Sigmoid colon (tissue), 7 donors: ENCODE measurements around the gene C19orf38. TPM values are rescaled to one million over a fixed set of nuclear protein-coding genes. Genes with fewer than 3 reads are reported as not detected.

Experiments
- DNase-seq: peaks from one replicate; pipeline ENCODE4 v3.0.0-alpha.2; 2019
- H3K27ac ChIP-seq, 4 donors: fragments of 200-600 bp; sonication (generic); one replicate each; pipeline ENCODE4 v1.5.1; 2016 to 2019; ENCODE audit warnings: mild to moderate bottlenecking in 1 of 4
- H3K27me3 ChIP-seq, 3 donors: fragments of 200-600 bp; sonication (generic); one replicate each; pipeline ENCODE4 v1.5.1; 2019; ENCODE audit warnings: mild to moderate bottlenecking in 1 of 3
- H3K36me3 ChIP-seq, 4 donors: fragments of 200-600 bp; sonication (generic); one replicate each; pipeline ENCODE4 v1.5.1; 2016 to 2019
- H3K4me1 ChIP-seq, 4 donors: fragments of 200-600 bp; sonication (generic); one replicate each; pipeline ENCODE4 v1.5.1; 2017 to 2019
- H3K4me3 ChIP-seq, 4 donors: fragments of 200-600 bp; sonication (generic); one replicate each; pipeline ENCODE4 v1.5.1; 2017 to 2019; ENCODE audit warnings: mild to moderate bottlenecking in 2 of 4, moderate library complexity in 1 of 4
- H3K9me3 ChIP-seq, 4 donors: fragments of 200-600 bp in 3 of 4; sonication (generic) in 3 of 4; one replicate each; pipeline versions ENCODE4 v1.5.1 to v1.6.1; 2013 to 2019
- EP300 ChIP-seq, 4 donors: sonication (generic); formaldehyde crosslinking; IDR thresholded peaks; one replicate each; pipeline ENCODE4 v1.6.1; 2017; ENCODE audit warnings: antibody characterized with exemption in 4 of 4
- POLR2A ChIP-seq, 2 donors: fragments of 450-650 bp; IDR thresholded peaks; one replicate each; pipeline ENCODE4 v1.6.1; 2016; ENCODE audit warnings: antibody characterized with exemption in 2 of 2, mild to moderate bottlenecking in 2 of 2, moderate library complexity in 2 of 2
- POLR2AphosphoS5 ChIP-seq, 4 donors: sonication (generic); formaldehyde crosslinking; IDR thresholded peaks; one replicate each; pipeline ENCODE4 v1.6.1; 2017; ENCODE audit warnings: antibody characterized with exemption in 4 of 4
- WGBS, 2 donors: extraction: QIAGEN DNeasy Blood & Tissue Kit; methylation state at CpG; one replicate each; pipeline ENCODE4 v1.1.7; 2013; 5-methylcytosine and 5-hydroxymethylcytosine counted together
- intact Hi-C: fragments of 100-400 bp; cut with DNase I; formaldehyde crosslinking; loops from one replicate; pipeline ENCODE4 v1.15.1; 2023
- polyA plus RNA-seq, 3 donors: library from polyadenylated mRNA; stranded (reverse); fragments of 200-250 nt; gene quantifications; one replicate each; pipeline ENCODE4 v1.2.3, GENCODE V29; 2013
- small RNA-seq, 3 donors: library from RNA; depleted of rRNA; stranded (forward); fragments of <200 nt; gene quantifications; one replicate each; pipeline ENCODE3, GENCODE V24; 2016
- total RNA-seq, 4 donors: library from RNA; depleted of rRNA; stranded (reverse); fragments of >200 nt; gene quantifications; one replicate each; pipeline ENCODE4 v1.1.0, GENCODE V29; 2016
- TF ChIP-seq, protein P1 (sequence below), 4 experiments: fragments of 450-650 bp in 3 of 4; fragments of 200-600 bp in 1 of 4; IDR thresholded peaks; one replicate each; pipeline ENCODE4 v1.5.1; 2016 to 2019; ENCODE audit warnings: antibody characterized with exemption in 4 of 4, mild to moderate bottlenecking in 3 of 4, moderate library complexity in 2 of 4
- donor health status: healthy with polysubstance abuse.
- donor health status: Bipolar disorder and iron deficiency.
- donor health status: healthy.

C19orf38 gene
- total and polyA plus RNA-seq, 7 donors: 0.92 to 3.3 (median 1.6) TPM; not detected in 1

DNA sequence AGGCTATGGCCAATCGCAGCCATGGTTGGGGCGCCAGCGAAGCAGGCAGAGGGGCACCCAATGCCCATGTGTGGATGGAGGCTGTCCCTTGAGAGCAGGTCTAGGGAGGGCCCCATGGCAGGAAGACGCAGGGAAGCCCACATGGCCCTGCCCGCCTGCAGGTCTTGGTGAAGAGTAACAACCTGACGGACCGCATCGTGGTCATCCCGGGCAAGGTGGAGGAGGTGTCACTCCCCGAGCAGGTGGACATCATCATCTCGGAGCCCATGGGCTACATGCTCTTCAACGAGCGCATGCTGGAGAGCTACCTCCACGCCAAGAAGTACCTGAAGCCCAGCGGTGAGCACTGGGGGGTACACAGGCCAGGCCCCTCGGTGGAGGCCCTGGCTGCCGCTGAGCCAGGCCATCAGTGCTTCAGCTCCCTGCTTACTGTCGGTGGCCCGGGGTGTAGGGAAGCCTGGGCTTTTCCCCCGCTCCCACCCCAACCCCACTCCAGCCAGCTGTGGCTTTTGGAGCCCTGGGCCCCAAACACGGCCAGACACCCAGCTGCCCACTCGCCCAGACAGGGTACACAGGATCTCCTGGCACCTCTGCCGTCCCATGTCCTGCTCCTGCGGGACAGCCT is 65.6 kb downstream of the C19orf38 start:
- intact Hi-C loops: no loop called here

DNA sequence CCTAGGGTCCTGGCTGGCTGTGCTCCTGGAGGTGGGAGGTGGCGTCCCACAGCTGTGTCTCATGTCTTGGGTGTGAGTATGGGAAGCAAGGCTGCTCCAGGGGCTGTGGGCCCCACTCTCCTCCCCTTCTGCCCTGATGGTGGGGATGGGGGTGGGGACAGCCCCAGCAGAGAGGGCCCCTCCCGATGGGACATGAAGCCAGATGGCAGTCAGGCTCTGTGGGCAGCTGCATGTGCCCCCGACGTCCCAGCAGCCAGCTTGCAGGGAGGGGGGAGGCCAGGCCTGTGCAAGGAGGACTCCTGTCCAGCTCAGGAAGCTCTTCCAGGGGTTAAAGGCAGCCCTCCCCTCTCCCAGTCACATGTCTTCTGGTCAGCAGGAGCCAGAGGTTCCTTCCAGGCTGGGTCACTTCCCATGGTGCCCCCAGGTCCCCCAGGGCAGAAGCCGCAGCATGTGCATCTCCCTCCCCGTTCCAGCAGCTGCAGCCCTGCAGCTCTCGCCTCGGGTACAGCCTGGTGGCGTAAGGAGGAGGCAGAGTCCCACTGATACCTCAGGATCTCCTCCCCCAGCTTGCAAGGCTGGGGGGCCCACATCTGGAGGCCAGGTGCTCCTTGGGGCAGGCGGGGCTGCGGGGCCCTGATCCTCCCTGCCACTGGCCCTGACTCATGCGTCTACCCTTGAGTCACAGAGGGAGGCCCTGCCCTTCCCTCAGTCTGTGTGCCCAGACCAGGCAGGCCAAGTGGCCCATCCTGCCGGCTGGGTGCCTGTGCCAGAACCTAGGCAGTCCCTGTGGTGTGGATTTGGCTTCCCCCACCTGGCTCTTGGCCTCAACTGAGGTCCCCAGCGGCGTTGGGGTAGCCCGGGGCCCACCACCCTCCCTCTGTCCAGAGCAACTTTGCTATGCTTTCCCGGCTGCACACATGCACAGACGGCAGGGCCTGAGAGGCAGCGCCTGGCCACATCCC is 67.2 kb downstream of the C19orf38 start:
- TF ChIP-seq, protein P1, sequence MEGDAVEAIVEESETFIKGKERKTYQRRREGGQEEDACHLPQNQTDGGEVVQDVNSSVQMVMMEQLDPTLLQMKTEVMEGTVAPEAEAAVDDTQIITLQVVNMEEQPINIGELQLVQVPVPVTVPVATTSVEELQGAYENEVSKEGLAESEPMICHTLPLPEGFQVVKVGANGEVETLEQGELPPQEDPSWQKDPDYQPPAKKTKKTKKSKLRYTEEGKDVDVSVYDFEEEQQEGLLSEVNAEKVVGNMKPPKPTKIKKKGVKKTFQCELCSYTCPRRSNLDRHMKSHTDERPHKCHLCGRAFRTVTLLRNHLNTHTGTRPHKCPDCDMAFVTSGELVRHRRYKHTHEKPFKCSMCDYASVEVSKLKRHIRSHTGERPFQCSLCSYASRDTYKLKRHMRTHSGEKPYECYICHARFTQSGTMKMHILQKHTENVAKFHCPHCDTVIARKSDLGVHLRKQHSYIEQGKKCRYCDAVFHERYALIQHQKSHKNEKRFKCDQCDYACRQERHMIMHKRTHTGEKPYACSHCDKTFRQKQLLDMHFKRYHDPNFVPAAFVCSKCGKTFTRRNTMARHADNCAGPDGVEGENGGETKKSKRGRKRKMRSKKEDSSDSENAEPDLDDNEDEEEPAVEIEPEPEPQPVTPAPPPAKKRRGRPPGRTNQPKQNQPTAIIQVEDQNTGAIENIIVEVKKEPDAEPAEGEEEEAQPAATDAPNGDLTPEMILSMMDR (IDR thresholded peaks at IDR 0.05): no peak
- no peak for TF ChIP-seq POLR2A (IDR thresholded peaks at IDR 0.05)
- TF ChIP-seq POLR2AphosphoS5 (IDR thresholded peaks at IDR 0.05): no peak
- TF ChIP-seq EP300 (IDR thresholded peaks at IDR 0.05): no peak
- no peak overlapping the region for H3K27ac ChIP-seq
- intact Hi-C loops: no loop called here
- H3K36me3 ChIP-seq: peaks cover 30 to 92% (median 48%) of the 10 kb centered on the region in 4 donors
- no peaks in the 10 kb centered on the region for H3K9me3 ChIP-seq
- no peak for DNase-seq
- no peak overlapping the region for H3K4me3 ChIP-seq
- no peaks in the 10 kb centered on the region for H3K4me1 ChIP-seq
- H3K27me3 ChIP-seq: no peaks in the 10 kb centered on the region
- WGBS, 2 donors: 90 to 92% methylated on average over 19 of the region's 19 CpGs

More for the DNA sequence above, 65.6 kb downstream of the C19orf38 start:
- 96 to 97% methylated on average over 24 of the region's 24 CpGs for WGBS, 2 donors
- H3K4me1 ChIP-seq: no peaks in the 10 kb centered on the region
- peaks cover 27 to 90% (median 51%) of the 10 kb centered on the region in 4 donors for H3K36me3 ChIP-seq
- H3K9me3 ChIP-seq: no peaks in the 10 kb centered on the region
- TF ChIP-seq, protein P1 (IDR thresholded peaks at IDR 0.05): no peak
- TF ChIP-seq POLR2A (IDR thresholded peaks at IDR 0.05) (no peak), EP300 (IDR thresholded peaks at IDR 0.05) (no peak), POLR2AphosphoS5 (IDR thresholded peaks at IDR 0.05) (no peak)
- H3K27me3 ChIP-seq: no peaks in the 10 kb centered on the region
- DNase-seq: no peak
- no peak overlapping the region for H3K27ac ChIP-seq
- H3K4me3 ChIP-seq: no peak overlapping the region

DNA sequence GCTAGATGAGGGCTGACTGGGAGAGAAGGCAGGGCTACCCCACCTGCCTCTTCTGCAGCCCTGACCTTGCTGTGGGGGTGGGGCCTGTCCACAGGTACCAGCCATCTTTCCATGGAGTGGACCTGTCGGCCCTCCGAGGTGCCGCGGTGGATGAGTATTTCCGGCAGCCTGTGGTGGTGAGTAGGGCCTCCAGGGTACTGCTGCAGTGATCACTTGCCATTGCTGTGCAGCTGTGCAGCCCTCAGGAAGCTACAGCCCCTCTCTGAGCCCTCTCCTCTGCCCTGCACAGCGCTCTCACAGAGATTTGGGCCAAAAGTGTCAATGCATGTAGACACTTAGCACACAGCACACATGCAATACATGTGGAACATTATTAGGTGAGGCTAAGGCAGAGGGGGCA is 68.4 kb downstream of the C19orf38 start:
- Histone ChIP-seq H3K9me3 (no peaks in the 10 kb centered on the region), H3K4me3 (no peak overlapping the region), H3K27ac (no peak overlapping the region), H3K27me3 (no peaks in the 10 kb centered on the region), H3K36me3 (peaks cover 28 to 92% (median 44%) of the 10 kb centered on the region in 4 donors), H3K4me1 (no peaks in the 10 kb centered on the region)
- TF ChIP-seq POLR2A (IDR thresholded peaks at IDR 0.05) (no peak), EP300 (IDR thresholded peaks at IDR 0.05) (no peak), POLR2AphosphoS5 (IDR thresholded peaks at IDR 0.05) (no peak)
- TF ChIP-seq, protein P1 (IDR thresholded peaks at IDR 0.05): no peak
- 94 to 96% methylated on average over 6 of the region's 6 CpGs for WGBS, 2 donors
- intact Hi-C loops: no loop called here
- no peak for DNase-seq

DNA sequence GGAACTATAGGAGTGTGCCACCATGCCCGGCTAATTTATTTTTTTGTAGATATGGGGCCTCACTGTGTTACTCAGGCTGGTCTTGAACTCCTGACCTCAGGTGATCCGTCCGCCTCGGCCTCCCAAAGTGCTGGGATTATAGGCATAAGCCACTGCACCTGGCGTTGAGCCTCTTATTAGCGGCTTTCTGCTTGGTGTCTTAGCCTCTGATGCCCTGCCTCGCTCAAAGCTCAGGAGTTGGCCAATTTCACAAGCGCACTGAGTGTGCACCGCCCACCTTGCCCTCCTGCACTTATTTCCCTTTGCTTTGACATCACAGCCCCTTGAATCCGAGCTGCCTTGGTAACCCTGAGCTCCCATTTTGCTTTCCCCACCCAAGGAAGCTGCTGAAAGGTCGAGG is 70.1 kb downstream of the C19orf38 start:
- no peak for TF ChIP-seq POLR2AphosphoS5 (IDR thresholded peaks at IDR 0.05)
- TF ChIP-seq POLR2A (IDR thresholded peaks at IDR 0.05): no peak
- TF ChIP-seq, protein P1 (IDR thresholded peaks at IDR 0.05): no peak
- no peaks in the 10 kb centered on the region for H3K4me1 ChIP-seq
- no peak for DNase-seq
- H3K27me3 ChIP-seq: no peaks in the 10 kb centered on the region
- intact Hi-C loops: no loop called here
- WGBS, 2 donors: 92 to 96% methylated on average over 11 of the region's 11 CpGs
- H3K36me3 ChIP-seq: peaks cover 19 to 92% (median 38%) of the 10 kb centered on the region in 4 donors
- no peak overlapping the region for H3K27ac ChIP-seq
- H3K4me3 ChIP-seq: no peak overlapping the region
- H3K9me3 ChIP-seq: no peaks in the 10 kb centered on the region

Small RNAs within 50 kb of the gene (small RNA-seq; reads per million reads assigned to genes)
- gene MIR199A1 (0 reads per million in 3 donors), gene MIR6793 (0 to 0.36 (median 0.22) reads per million in 3 donors)

Other genes starting within 250 kb of the C19orf38 start
- 10 to 100 TPM; 19.3 to 31.0 (median 25.3) TPM for gene SLC44A2, start 222.9 kb upstream of the C19orf38 start, total RNA-seq
- 10 to 100 TPM; 12.9 to 88.6 (median 23.4) TPM for gene SLC44A2, start 222.9 kb upstream of the C19orf38 start, polyA plus RNA-seq
- gene ILF3, start 194.1 kb upstream of the C19orf38 start, total RNA-seq: 100 to 1,000 TPM in 2 of 4 donors, 10 to 100 TPM in 2; 83.5 to 109 (median 94.8) TPM
- gene ILF3, start 194.1 kb upstream of the C19orf38 start, polyA plus RNA-seq: 100 to 1,000 TPM in 1 of 3 donors, 10 to 100 TPM in 2; 25.7 to 146 (median 30.6) TPM
- gene QTRT1, start 147.0 kb upstream of the C19orf38 start, total RNA-seq: 10 to 100 TPM; 21.7 to 34.2 (median 29.7) TPM
- gene QTRT1, start 147.0 kb upstream of the C19orf38 start, polyA plus RNA-seq: 10 to 100 TPM; 64.9 to 93.6 (median 69.8) TPM
- gene DNM2, start 130.3 kb upstream of the C19orf38 start, total RNA-seq: 10 to 100 TPM; 53.2 to 96.7 (median 64.1) TPM
- gene DNM2, start 130.3 kb upstream of the C19orf38 start, polyA plus RNA-seq: 100 to 1,000 TPM; 152 to 326 (median 222) TPM
- gene TMED1, start 12.2 kb upstream of the C19orf38 start, total RNA-seq: 10 to 100 TPM; 14.1 to 35.3 (median 28.9) TPM
- 10 to 100 TPM; 10.8 to 21.8 (median 15.3) TPM for gene TMED1, start 12.2 kb upstream of the C19orf38 start, polyA plus RNA-seq
- 10 to 100 TPM; 18.1 to 24.9 (median 20.8) TPM for gene CARM1, start 23.1 kb downstream of the C19orf38 start, total RNA-seq
- 10 to 100 TPM; 21.6 to 51.8 (median 29.4) TPM for gene CARM1, start 23.1 kb downstream of the C19orf38 start, polyA plus RNA-seq
- 10 to 100 TPM; 26.5 to 36.0 (median 28.3) TPM for gene YIPF2, start 80.2 kb downstream of the C19orf38 start, total RNA-seq
- 10 to 100 TPM; 19.4 to 61.3 (median 21.0) TPM for gene YIPF2, start 80.2 kb downstream of the C19orf38 start, polyA plus RNA-seq
- gene TIMM29, start 80.4 kb downstream of the C19orf38 start, total RNA-seq: 10 to 100 TPM; 18.8 to 28.5 (median 26.0) TPM
- 10 to 100 TPM in 2 of 3 donors, 1 to 10 TPM in 1; 9.6 to 22.6 (median 15.5) TPM for gene TIMM29, start 80.4 kb downstream of the C19orf38 start, polyA plus RNA-seq
- 10 to 100 TPM; 22.5 to 51.0 (median 34.4) TPM for gene SMARCA4, start 112.6 kb downstream of the C19orf38 start, total RNA-seq
- gene SMARCA4, start 112.6 kb downstream of the C19orf38 start, polyA plus RNA-seq: 10 to 100 TPM; 35.4 to 73.9 (median 39.1) TPM
- 100 to 1,000 TPM in 1 of 4 donors, 10 to 100 TPM in 1, 1 to 10 TPM in 2; 7.1 to 139 (median 15.0) TPM for gene LDLR, start 241.0 kb downstream of the C19orf38 start, total RNA-seq
- gene LDLR, start 241.0 kb downstream of the C19orf38 start, polyA plus RNA-seq: 10 to 100 TPM; 20.4 to 76.0 (median 20.6) TPM